Stimulated activated CD8-positive, alpha-beta memory T cell treated with anti-CD3 and anti-CD28 coated beads, Interleukin-7, amount 100 ng/mL, for 48 hours (primary cell): ENCODE data around the gene ACTRT2.

ENCODE experiments used
- DNase-seq, 2 donors: peaks; one replicate each; pipeline ENCODE4 v3.0.0-alpha.2; 2020; ENCODE audit warnings: low read depth in 1 of 2; ENCODE audit errors: extremely low read depth in 1 of 2

Gene ACTRT2

GRCh38 chr1:3065797-3066196 is 44.5 kb downstream of the ACTRT2 start:
- DNase-seq = no peak

GRCh38 chr1:3066250-3066711 is 45.0 kb downstream of the ACTRT2 start:
- DNase-seq = no peak

GRCh38 chr1:3066826-3067225 is 45.6 kb downstream of the ACTRT2 start:
- no peak for DNase-seq

GRCh38 chr1:3067301-3067670 is 46.0 kb downstream of the ACTRT2 start:
- DNase-seq = no peak

GRCh38 chr1:3067671-3068563 is 46.6 kb downstream of the ACTRT2 start:
- no peak for DNase-seq

- DNase-seq = peak in 1 of 2 donors; percentile 14
These were observed 47.5 kb downstream of the ACTRT2 start, which contains the start of gene PRDM16 for GRCh38 chr1:3068564-3069431. Gene PRDM16 (plus strand): TSS chr1:3069203. CDS start chr1:3069260, 57 bp downstream.

GRCh38 chr1:3069491-3070308 is 48.4 kb downstream of the ACTRT2 start:
- DNase-seq = no peak

GRCh38 chr1:3070309-3070643 is 49.0 kb downstream of the ACTRT2 start:
- no peak for DNase-seq

GRCh38 chr1:3070644-3071564 is 49.6 kb downstream of the ACTRT2 start:
- DNase-seq = no peak

- DNase-seq = no peak
These were observed 50.5 kb downstream of the ACTRT2 start for GRCh38 chr1:3071565-3072390.
